Midbrain (tissue), 1 donor: ENCODE data around the gene AMT.

Experiments
- DNase-seq: peaks from one replicate; lab custom pipeline; 2025; lab: John Stamatoyannopoulos, UW

AMT gene

DNA sequence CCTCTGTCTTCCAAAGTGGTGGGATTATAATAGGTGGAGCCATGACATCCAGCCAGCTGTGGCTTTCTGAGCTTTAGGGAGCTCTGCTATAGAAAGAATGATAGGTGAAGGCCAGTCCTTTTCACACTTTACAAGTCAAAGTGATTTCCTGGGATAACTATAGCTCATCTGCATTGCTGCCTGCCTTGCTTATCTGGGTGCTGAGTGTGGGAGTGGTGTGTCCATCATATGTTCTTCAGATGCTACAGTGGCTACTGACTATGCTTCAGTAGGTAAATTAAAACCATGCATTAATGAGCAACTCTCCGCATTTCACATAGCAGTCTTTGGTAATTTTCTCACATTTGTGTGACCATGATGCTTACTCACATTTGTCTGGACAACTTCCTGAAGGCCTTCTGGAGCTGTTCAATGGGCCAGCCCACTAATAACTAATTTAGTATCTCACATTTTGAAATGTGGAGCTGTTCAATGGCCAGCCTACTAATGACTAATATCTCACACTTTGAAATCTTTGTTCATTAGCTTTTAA is 33.9 kb downstream of the AMT start:
- DNase-seq = no peak

DNA sequence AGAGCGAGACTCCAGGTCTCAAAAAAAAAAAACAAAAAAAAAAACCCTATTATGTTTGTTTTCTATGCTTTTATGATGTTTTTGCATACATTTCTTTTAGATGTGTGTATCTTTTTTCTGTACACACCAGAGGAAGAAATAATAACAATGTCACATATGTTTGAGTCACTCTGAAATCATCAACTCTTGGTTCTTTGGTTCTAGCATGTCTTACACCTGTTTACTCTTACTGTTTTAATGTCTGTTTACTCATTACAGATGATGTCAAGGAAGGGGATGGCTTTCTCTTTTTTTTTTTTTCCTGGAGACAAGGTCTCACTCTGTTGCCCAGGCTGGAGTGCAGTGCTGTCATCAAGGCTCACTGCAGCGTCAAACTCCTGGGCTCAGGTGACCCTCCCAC is 34.6 kb downstream of the AMT start:
- no peak for DNase-seq

- DNase-seq = no peak
Observed at GRCh38 chr3:49386056-49386756, 36.1 kb downstream of the AMT start.

GRCh38 chr3:49385617-49386016 is 36.7 kb downstream of the AMT start:
- no peak for DNase-seq

- no peak for DNase-seq
Observed at GRCh38 chr3:49383387-49383786, 38.9 kb downstream of the AMT start.

DNA sequence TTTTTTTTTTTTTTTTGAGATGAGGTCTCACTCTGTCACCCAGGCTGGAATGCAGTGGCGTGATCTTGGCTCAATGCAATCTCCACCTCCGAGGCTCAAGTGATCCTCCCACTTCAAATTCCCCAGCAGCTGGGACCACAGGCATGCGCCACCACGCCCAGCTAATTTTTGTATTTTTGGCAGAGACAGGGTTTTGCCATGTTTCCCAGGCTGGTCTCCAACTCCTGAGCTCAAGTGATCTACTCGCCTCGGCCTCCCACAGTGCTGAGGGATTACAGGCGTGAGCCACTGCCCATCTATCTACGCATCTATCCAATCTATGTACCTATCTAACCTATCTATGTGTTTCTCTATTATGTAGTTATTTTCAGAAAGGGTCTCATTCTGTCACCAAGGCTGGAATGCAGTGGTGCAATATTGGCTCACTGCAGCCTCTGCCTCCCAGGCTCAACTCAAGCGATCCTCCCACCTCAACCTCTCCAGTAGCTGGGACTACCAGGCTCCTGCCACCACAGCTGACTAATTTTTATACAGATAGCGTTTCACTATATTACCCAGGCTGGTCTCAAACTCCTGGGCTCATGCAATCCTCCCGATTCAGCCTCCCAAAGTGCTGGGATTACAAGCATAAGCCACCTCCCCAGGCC is 43.9 kb downstream of the AMT start:
- no peak for DNase-seq

DNA sequence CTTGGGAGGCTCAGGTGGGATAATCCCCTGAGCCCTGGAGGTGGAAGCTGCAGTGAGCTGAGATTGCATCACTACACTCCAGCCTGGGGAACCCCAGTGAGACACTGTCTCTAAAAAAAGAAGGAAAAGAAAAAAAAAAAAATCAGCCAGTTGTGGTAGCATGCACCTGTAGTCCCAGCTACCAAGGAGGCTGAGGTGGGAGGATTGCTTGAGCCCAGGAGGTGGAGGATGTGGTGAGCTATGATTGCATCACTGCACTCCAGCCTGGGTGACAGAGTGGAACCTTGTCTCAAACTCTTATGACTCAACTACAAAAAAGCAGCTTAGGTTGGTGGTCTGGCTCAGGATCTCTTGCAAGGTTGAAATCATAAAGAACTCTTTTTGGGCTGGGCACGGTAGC is 44.8 kb downstream of the AMT start:
- DNase-seq = no peak

GRCh38 chr3:49371946-49372345 is 50.3 kb downstream of the AMT start:
- DNase-seq = no peak

- DNase-seq = no peak
Observed at GRCh38 chr3:49370585-49371290, 51.5 kb downstream of the AMT start.
